Sciatic nerve (tissue), 2 donors: ENCODE results near the gene SUGT1. TPM values are rescaled to one million over a fixed set of nuclear protein-coding genes. Genes with fewer than 3 reads are reported as not detected.
"Not testable (repeated sequence)": the region's sequence is repeated elsewhere in the genome, so short reads cannot be mapped to it uniquely, and the experiment has no call there.

ENCODE experiments used
- ATAC-seq: fragments of 200-7000 bp; cut with Tn5 transposase; one replicate; pipeline ENCODE4 v1.9.1; 2020; ENCODE audit warnings: mild to moderate bottlenecking, moderate library complexity
- DNase-seq: peaks from one replicate; pipeline ENCODE4 v3.0.0-alpha.2; 2020; ENCODE audit warnings: low spot score
- intact Hi-C: fragments of 100-400 bp; cut with DNase I; formaldehyde crosslinking; loops from one replicate; pipeline ENCODE4 v1.14.2; 2022
- total RNA-seq: library from RNA; stranded (reverse); fragmentation: NEBNext Ultra II Directional; extraction: Animal tissue kit (Norgen Biotek cat#: 25700); gene quantifications from one replicate; pipeline ENCODE4 v1.2.1, GENCODE V29; 2021
- donor health status: DM: no; HTN: no; CAD: no.
- donor health status: DM: no; HTN: no; CAD: no.

SUGT1 gene
- 62.3 TPM for total RNA-seq

DNA sequence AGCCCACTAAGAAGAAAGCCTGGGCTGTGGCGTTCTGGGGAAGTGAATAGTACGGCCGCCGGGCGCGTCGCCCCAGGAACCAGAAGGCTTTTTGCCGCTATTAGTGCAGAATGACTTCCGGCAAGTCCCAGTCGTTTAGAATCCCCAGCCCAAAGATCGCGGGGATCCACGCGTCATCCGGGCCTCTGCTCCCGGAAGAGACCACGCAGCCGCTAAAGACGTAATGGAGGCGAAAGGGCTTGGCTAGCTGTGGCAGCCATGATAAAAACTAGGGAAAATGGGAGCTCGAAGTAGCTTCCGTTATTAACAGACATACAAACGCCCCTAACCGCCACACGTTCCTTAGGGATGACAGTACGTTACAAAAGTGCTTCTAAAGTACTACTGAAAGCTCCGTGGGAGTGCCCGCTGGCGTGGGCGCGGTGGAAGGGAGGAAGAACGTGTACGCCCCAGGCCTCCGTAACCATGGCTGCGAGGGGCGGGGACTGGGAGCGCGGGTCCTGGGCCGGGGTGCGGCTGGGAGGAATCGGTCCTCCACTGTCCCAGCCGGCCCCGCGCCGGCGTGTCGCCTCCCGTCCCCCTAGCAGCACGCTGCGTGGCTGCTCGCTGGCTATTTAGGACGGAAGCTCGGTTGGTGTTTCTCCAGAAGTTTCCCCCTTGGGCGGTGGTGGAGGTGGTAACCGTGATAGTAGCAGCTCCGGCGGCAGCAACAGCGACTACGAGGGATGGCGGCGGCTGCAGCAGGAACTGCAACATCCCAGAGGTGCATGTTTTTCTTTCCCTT, at the start of gene SUGT1:
Gene SUGT1, plus strand, starts transcription at position 641 of the 784 bp plus-strand sequence. Its CDS starts 85 bp downstream, at position 726.
- DNase-seq, result peak; percentile 98
- intact Hi-C loops, result no loop called here
- ATAC-seq, result peak; percentile 100

DNA sequence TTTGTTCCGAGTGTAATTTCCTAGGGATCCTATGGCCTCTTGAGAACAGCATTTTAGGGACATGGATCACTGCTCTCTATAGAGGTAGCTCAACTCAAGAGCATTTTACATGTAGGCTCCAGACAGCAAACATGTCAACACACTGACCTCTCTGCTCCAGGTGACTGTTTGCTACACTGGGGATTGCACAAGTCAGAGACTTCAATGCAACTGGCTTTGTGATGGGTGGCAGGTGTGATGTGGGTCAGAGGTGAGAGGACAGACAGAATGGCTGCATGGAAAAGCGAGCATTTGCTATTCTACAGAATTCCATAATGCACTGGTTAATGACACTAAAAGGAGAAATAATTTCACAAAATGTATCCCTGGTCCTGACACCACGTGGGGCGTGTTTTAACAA, 49.3 kb upstream of the SUGT1 start:
- DNase-seq, ATAC-seq, intact Hi-C loops: not testable (repeated sequence)

DNA sequence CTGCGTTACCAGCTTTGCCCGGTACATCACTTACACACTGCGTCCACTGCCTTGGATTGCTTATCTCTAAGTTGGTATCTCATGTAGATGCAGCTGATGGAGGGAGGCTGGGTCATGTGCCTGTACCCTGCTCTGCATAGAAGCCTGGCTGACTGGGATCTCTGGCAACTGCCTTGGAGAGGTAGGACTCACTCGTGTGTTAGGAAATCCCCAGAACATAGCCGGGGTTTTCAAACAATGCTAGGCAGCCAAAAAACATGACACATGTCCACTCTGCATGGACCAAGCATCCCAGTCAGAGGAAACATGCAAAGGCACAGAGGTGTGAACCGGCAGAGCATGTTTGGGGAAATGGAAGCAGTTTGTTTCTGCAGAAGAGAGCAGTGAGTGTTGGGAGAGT, 46.5 kb upstream of the SUGT1 start:
- ATAC-seq, intact Hi-C loops, DNase-seq: not testable (repeated sequence)

DNA sequence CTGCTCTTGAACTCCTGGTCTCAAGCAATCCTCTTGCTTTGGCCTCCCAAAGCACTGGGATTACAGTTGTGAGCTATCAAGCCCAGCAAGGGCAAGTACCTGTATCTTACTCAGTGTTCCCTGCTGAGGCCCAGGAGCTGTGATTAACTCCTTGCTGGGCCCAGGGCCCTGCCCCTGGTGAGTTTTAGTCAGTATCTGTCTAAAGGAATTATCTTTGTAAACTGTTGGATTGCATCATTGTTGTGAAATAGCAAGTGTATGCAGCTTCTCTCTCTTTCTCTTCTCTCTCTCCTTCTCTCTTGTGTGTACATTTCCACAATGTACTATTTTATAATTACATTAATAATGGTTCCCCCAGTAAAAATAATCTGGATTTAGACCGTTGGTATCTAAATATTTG, 45.8 kb upstream of the SUGT1 start:
- intact Hi-C loops, ATAC-seq: not testable (repeated sequence)

DNA sequence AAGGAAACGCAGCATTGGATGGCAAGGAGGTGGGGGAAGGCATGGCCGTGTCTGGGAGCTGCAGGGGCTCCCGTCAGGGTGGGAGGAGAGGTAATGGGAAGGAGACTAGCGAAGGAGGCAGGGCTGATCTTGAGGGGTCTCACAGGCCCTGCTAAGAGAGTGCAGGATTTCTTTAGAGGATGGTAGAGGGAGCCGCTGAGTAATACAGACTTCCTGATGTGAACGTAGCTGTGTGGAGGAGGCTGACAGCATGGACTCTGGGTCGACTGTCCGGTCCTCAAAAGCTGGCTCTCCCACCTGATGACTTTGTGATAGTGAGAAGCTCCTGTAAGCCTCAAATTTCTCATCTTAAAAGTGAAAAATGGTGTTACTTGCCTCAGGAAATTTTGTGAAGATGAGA, 44.5 kb upstream of the SUGT1 start:
- DNase-seq, intact Hi-C loops, ATAC-seq: not testable (repeated sequence)

More for the DNA sequence above, 45.8 kb upstream of the SUGT1 start:
- DNase-seq, result not testable (repeated sequence)

DNA sequence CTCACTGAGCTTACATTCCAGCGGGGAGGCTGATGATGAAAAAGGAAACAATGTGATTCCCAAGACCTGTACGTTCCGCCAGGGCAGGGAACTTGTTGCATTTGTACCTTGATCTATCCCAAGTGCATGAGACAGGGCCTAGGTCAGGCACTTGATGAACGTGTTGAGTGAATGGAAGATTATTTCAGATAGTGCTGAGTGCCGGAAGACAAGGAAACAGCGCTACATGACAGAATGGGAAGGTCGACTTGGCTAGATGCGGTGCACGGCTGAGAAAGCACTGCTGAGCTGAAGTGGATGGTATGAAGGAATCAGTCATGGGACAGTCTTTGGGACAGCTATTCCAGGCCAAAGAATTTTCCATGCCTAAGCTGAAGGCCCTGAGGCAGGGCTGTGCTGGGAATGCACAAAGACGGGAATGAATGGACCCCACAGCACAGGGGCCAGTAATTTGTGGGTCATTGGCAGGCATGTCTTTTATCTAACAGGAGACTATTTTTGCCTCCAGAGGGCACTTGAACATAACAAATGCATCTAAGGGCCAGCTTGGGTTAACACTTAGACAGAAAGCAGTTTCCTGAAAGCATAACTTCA, 43.5 kb upstream of the SUGT1 start:
- ATAC-seq, result peak; percentile 48
- DNase-seq, intact Hi-C loops: not testable (repeated sequence)

DNA sequence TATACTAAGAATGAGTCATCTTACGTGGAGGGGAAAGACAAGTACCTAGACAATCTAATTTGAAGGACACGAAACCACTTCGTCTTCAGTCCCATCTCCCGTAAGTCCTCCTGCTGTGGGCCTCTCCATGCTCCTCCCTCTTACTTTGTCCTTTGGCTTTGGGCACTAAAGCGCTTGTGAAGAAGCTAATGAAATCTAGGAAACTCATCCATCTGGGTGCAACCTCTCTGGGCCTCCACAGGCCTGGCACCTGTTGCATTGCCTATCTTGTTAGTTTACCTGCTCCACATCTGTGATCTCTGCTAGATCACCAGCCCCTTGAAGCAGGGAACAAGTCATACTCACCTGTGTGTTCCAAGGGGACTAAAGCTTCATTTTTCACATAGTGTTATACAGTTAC, 42.5 kb upstream of the SUGT1 start:
- DNase-seq, intact Hi-C loops, ATAC-seq: not testable (repeated sequence)

DNA sequence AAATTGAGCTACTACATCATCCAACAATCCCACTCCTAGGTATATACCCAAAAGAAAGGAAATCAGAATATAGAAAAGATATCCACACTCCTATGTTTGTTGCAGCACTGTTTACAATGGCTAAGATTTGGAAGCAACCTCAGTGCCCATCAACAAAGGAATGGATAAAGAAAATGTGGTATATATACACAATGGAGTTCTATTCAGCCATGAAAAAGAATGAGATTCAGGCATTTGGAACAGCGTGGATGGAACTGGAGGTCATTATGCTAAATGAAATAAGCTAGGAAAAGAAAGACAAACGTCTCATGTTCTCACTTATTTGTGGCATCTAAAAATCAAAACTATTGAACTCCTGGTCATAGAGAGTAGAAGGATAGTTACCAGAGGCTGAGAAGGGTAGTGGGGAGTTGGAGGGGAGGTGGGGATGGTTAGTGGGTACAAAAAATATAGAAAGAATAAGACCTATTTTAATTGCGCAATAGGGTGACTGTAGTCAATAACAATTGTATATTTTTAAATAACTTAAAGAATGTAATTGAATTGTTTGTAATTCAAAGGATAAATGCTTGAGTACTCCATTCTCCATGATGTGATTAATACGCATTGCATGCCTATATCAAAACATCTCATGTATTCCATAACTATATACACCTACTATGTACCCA, 37.4 kb upstream of the SUGT1 start:
- intact Hi-C loops, result no loop called here
- no peak for ATAC-seq

DNA sequence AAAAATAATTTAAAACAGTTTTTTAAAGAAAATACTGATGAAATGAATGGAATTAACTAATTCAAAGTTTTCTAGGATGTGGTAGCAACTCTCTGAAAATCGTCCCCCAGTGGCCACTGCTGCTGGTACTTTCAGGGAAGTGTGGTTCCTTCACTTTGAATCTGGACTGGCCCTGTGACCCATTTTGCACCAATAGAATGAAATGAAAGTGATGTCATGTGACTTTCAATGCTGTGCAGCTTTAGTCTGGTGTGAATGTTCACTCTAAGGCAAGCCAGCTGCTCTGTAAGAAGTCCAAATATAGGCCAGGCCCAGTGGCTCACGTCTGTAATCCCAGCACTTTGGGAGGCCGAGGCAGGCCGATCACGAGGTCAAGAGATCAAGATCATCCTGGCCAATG, 36.8 kb upstream of the SUGT1 start:
- no peak for DNase-seq
- ATAC-seq, result no peak
- intact Hi-C loops, result no loop called here

More for the DNA sequence above, 37.4 kb upstream of the SUGT1 start:
- no peak for DNase-seq

DNA sequence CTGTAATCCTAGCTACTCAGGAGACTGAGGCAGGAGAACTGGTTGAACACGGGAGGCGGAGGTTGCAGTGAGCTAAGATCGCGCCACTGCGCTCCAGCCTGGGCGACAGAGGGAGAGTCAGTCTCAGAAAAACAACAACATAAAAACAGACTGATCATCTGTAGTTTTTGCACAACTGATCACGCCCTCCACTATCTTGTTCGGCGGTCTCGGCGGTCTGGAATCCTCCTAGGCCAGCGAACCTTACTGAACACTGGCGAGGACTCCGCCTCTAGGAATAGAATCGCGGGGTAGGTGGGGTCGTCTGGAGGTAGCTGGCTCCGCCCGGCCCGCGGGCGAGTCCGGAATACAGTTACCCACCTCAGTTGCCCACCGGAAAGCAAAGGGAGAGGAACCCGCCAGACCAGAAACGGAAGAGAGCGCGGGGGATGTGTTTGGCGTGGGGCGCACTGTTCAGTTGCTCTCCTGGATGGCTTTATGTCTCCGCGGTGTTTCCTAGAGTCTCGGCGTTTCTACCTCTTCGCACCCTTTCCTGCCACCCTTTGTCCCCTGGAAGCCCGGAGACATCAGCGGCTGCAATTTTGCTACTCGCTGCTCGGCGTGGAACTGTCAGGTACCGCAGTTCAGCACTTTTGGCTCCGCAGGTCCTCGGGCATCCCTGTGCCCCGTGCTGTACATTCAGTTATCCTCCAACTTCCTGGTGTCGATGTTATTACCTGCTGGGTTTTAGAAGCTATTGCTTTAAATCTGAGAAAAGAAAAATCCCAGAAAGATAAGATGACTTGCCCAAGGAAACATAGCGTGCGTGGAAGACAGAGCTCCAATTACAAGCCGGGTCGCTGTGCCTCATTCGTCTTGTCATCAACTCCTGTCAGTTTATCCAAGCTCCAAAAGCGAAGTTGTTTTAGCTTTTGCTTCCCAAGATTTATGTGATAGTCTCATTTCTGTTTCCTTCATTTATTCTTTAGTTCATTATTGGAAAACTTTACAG, 35.3 kb upstream of the SUGT1 start:
- ATAC-seq (peak; percentile 98), DNase-seq (peak; percentile 82)
- intact Hi-C loops, result no loop called here

DNA sequence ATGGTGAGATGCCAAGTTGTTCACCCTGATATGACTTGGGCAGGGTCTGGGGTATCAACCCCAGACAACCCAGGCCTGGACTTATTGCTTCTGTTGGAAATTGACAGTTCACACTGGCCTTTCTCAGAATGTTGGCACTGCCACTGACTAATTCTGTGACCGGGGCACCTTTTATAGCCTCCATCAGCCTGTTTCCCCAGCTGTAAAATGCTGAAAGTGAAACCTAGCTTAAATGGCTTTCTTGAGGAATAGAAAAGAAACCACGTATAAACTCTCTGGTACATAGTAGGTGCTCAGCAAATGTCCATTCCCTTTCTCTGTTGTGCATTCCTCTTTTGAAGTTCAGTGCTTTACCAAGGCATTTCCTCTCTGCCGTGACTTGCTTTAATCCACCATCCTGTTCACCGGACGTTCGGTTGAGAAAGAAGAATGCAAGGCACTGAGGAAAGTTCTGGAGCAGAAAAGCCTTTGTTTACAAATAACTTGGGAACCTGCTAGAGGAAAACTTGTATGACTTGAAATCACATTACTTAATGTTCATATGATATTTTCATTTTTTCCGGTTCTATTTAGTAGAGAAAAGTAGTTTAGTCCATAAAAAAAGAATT, 21.4 kb upstream of the SUGT1 start:
- intact Hi-C loops, DNase-seq, ATAC-seq: not testable (repeated sequence)

DNA sequence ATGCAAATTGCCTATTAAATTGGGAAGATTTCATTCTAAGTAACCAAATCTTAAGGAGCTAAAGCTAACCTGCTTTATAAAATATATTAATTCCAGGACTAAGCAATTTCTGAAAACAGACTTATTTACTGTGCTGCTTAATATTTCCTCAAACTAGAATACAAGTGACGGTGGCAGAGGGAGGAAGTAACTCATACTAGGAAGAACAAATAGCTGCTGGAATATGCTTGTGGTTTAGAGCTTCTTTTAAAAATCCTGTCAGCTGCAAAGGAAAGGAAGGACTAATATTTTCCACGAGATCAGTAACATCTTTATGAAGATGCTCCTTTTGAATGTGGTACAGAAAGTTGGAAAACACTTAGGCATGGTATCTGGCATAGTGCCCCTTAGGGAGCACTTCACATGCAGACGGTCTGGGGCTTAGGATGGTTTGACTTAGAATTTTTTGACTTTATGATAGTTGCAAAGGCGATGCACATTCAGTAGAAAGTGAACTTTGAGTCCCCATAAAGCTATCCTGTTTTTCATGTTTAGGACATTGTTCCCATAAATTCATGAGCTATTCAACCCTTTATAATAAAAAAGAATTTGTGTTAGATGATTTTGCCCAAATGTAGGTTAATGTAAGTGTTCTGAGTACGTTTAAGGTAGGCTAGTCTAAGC, 13.8 kb upstream of the SUGT1 start:
- intact Hi-C loops, result no loop called here
- DNase-seq, result no peak
- ATAC-seq, result no peak

DNA sequence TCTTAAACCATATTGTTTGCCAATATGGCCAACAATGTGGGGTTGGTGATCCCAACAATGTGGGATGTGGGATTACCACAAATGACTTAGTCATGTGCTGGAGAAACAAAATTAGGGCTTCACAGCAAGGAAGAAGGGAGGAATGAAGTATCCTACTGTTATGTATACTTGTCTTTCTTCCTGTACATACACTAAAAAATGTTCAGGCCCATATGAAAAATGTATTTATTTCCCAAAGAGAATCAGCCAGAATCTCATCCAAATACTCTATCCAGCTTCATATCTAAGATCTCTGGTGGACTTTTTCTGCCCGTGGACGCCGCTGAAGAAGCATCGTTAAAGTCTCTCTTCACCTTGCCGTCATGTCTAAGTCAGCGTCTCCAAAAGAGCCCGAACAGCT, 10.5 kb upstream of the SUGT1 start, which contains the start of gene HNRNPA1L2:
Gene HNRNPA1L2, plus strand, starts transcription at position 301 of the 400 bp plus-strand sequence. Its CDS starts 62 bp downstream, at position 363.
- DNase-seq (no peak), ATAC-seq (no peak)
- intact Hi-C loops, result no loop called here

DNA sequence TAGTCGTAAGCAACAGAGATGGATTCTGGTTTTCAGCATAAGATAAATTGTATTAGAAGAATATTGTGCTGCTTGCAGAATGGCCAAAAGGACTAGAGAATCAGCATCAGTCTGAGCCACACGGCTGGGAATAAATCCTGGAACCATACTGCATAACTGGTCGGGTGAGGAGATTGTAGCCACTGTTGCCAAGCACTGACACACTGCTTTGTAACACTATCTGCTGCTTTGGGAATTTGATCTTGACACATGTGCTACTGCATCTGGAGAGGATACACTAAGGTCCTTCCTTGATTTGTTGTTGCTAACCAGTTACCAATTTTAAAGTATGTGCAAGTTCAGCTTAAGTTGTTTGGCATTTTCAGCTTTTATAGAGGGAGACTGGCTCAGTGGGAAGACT, 8.5 kb upstream of the SUGT1 start:
- no peak for ATAC-seq

DNA sequence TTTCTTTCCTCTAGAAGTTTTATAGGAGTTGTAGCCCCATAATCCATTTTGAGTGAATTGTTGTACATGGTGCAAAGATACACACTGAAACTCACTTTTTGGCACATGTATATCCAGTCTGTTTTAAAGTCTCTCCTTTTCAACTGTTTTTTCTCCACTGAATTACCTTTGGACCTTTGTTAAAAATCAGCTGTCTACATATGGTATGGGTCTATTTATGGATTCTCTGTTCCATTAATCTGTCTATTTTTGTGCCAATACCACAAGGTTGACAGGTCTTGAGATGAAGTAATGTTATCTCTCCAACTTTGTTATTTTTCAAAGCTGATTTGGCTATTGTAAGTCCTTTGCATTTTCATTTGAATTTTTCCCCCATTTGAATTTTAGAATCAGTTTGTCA, 5.7 kb upstream of the SUGT1 start:
- DNase-seq (no peak), ATAC-seq (no peak)
- intact Hi-C loops, result no loop called here

More for the DNA sequence above, 8.5 kb upstream of the SUGT1 start:
- no peak for DNase-seq
- intact Hi-C loops, result no loop called here

DNA sequence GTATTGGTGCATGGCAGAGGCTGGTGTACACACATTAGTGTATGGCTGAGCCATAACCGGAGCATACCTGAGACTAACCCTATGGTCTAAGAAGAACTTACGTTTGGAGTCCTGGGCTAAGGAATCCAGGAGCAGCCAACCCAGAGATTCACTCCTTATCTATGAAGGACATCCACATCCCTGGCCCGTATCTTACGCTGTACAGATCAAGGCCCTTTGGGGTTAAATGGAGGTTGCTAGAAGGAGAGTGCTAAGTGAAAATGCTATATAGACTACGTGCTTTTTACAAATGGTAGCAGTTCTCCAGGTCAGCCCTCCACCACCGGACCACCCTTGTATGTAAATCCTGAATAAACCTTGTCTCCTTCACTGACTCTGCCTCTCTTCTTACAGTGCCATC, 1.9 kb upstream of the SUGT1 start:
- intact Hi-C loops, result no loop called here
- no peak for DNase-seq
- ATAC-seq, result no peak

DNA sequence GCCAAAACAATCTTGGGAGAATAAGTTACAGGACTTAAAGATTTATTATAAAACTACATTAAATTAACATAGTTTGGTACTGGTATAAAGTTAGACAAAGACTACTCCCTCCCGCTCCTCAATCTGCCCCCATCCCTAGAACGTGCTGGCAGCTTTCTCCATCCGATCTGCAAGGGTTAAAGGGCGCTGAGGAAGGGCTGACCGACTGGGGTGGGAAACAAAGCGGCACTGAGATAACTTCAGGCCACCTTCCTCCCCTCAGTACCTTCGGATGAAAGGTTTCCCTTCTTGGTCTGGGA, 790 bp upstream of the SUGT1 start:
- ATAC-seq (peak; percentile 51), DNase-seq (no peak)
- intact Hi-C loops, result no loop called here

DNA sequence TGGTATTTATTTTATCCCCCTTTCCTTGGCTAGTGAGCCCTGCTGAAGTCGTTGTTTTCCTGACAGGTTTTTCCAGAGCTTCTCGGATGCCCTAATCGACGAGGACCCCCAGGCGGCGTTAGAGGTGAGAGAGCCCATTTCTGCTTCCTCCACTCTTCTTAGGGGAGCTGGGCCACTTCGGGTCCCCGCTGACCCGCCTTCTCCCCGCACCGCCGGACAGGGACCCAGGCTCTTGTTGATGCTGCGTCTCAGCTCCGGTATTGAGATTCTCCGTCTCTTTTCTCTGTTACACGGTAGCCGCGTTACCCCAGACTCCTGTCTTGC, 306 bp downstream of the SUGT1 start:
- peak; percentile 27 for ATAC-seq
- intact Hi-C loops, result no loop called here
- DNase-seq, result no peak
